A549 (cell line): Measurements from ENCODE around the gene SHBG. TPM values are rescaled to one million over a fixed set of nuclear protein-coding genes. Genes with fewer than 3 reads are reported as not detected.

Experiments
- ATAC-seq, 2 experiments: fragments of 200-7000 bp in 1 of 2; fragments of >200 bp in 1 of 2; cut with Nextera tagmentation in 1 of 2; cut with Tn5 transposase in 1 of 2; 3 replicates each; pipeline versions ENCODE4 v1.8.0 to v1.9.1; 2018 to 2020; ENCODE audit warnings: mild to moderate bottlenecking in 1 of 2, moderate library complexity in 1 of 2
- CTCF ChIA-PET: fragments of 300-600 bp; sonication (Branson Sonifier 250); formaldehyde crosslinking; extraction: SDS; loops from one replicate; lab custom pipeline; 2021; ENCODE audit warnings: antibody characterized with exemption, inconsistent platforms; lab: Yijun Ruan, JAX
- POLR2A ChIA-PET: fragments of 350-600 bp; formaldehyde crosslinking; extraction: SDS; loops from one replicate; lab custom pipeline; 2021; ENCODE audit warnings: antibody characterized with exemption, inconsistent platforms; lab: Yijun Ruan, JAX
- DNase-seq, 2 experiments: peaks; one replicate each; pipeline versions ENCODE4 v3.0.0 to v3.0.0-alpha.2; 2011 to 2016; ENCODE audit warnings: low read depth in 1 of 2, low spot score in 1 of 2
- FAIRE-seq: peaks from 2 replicates; lab custom pipeline; 2011; peaks lifted over from hg19 to GRCh38; lab: Jason Lieb, UNC
- H3K27ac ChIP-seq, 2 experiments: fragments of >200 bp; sonication (Bioruptor Twin); formaldehyde crosslinking; 3 replicates each; pipeline ENCODE4 v1.5.1; 2016 to 2017
- H3K4me1 ChIP-seq: fragments of >200 bp; sonication (Bioruptor Twin); formaldehyde crosslinking; 3 replicates; pipeline ENCODE4 v1.6.1; 2016
- H3K4me2 ChIP-seq: fragments of >200 bp; sonication (Bioruptor Twin); formaldehyde crosslinking; 3 replicates; pipeline ENCODE4 v1.6.1; 2016
- H3K4me3 ChIP-seq: fragments of >200 bp; sonication (Bioruptor Twin); formaldehyde crosslinking; 3 replicates; pipeline ENCODE4 v1.5.1; 2016
- H3K9me3 ChIP-seq: fragments of >200 bp; sonication (Bioruptor Twin); formaldehyde crosslinking; 3 replicates; pipeline ENCODE4 v1.6.1; 2016
- CBX2 ChIP-seq: fragments of 200-600 bp; sonication (generic); IDR thresholded peaks from 2 replicates; pipeline ENCODE4 v1.6.1; 2016; ENCODE audit warnings: low read depth, mild to moderate bottlenecking, borderline replicate concordance
- EHF ChIP-seq: fragments of 250-450 bp; sonication (Bioruptor Pico); IDR thresholded peaks from 2 replicates; pipeline ENCODE4 v1.5.0; 2020; ENCODE audit warnings: mild to moderate bottlenecking
- FOSB ChIP-seq: fragments of 250-450 bp; sonication (Bioruptor Pico); IDR thresholded peaks from 2 replicates; pipeline ENCODE4 v1.5.0; 2020; ENCODE audit warnings: mild to moderate bottlenecking, moderate library complexity
- HDAC2 ChIP-seq: fragments of 200-600 bp; sonication (generic); IDR thresholded peaks from 2 replicates; pipeline ENCODE4 v1.6.1; 2016
- HMGXB4 ChIP-seq: fragments of 250-450 bp; sonication (Bioruptor Pico); IDR thresholded peaks from 2 replicates; pipeline ENCODE4 v1.5.0; 2021; ENCODE audit warnings: mild to moderate bottlenecking, moderate library complexity, borderline replicate concordance
- HOXA7 ChIP-seq: fragments of 250-450 bp; sonication (Bioruptor Pico); IDR thresholded peaks from 2 replicates; pipeline ENCODE4 v1.5.0; 2020; ENCODE audit warnings: mild to moderate bottlenecking, moderate library complexity
- JUN ChIP-seq, 2 experiments: fragments of >200 bp; sonication (Bioruptor Twin); formaldehyde crosslinking; IDR thresholded peaks; 2 replicates in 1 of 2; 3 replicates in 1 of 2; pipeline ENCODE4 v1.6.1; 2016 to 2017
- KDM1A ChIP-seq: fragments of 200-600 bp; sonication (generic); IDR thresholded peaks from 2 replicates; pipeline ENCODE4 v1.6.1; 2016; ENCODE audit warnings: low read depth, mild to moderate bottlenecking
- KDM5A ChIP-seq: fragments of 200-600 bp; sonication (generic); IDR thresholded peaks from 2 replicates; pipeline ENCODE4 v1.6.1; 2016; ENCODE audit warnings: antibody characterized with exemption, mild to moderate bottlenecking
- MAFK ChIP-seq: fragments of 450-650 bp; IDR thresholded peaks from 2 replicates; pipeline ENCODE4 v1.6.1; 2014; ENCODE audit not compliant: partially characterized antibody
- MAZ ChIP-seq: fragments of 150-350 bp; IDR thresholded peaks from 2 replicates; pipeline ENCODE4 v1.6.1; 2014; ENCODE audit warnings: antibody characterized with exemption, low read depth, low read length, borderline replicate concordance
- MYC ChIP-seq: IDR thresholded peaks from 2 replicates; pipeline ENCODE4 v1.6.1; 2012; ENCODE audit warnings: mild to moderate bottlenecking, inconsistent platforms, low read length, improper control_type of control experiment, borderline replicate concordance
- NFE2L2 ChIP-seq: fragments of 150-350 bp; conservative IDR thresholded peaks from 2 replicates; pipeline ENCODE4 v1.6.1; 2014; ENCODE audit warnings: low read length
- NPAS2 ChIP-seq: fragments of 250-450 bp; sonication (Bioruptor Pico); IDR thresholded peaks from 2 replicates; pipeline ENCODE4 v1.8.0; 2022; ENCODE audit warnings: mild to moderate bottlenecking, moderate library complexity, borderline replicate concordance
- RCOR1 ChIP-seq: fragments of 150-350 bp; IDR thresholded peaks from 2 replicates; pipeline ENCODE4 v1.6.1; 2014; ENCODE audit warnings: antibody characterized with exemption, low read length, low read depth
- REST ChIP-seq: fragments of 200-600 bp; sonication (generic); IDR thresholded peaks from 2 replicates; pipeline ENCODE4 v1.6.1; 2016; ENCODE audit warnings: antibody characterized with exemption, mild to moderate bottlenecking, moderate library complexity
- RFX5 ChIP-seq: fragments of 450-650 bp; IDR thresholded peaks from 2 replicates; pipeline ENCODE4 v1.7.1; 2014; ENCODE audit warnings: antibody characterized with exemption, mild to moderate bottlenecking, moderate library complexity
- SREBF2 ChIP-seq: fragments of 450-650 bp; IDR thresholded peaks from 2 replicates; pipeline ENCODE4 v1.6.1; 2014; ENCODE audit warnings: mild to moderate bottlenecking, moderate library complexity
- ZNF302 ChIP-seq: fragments of 250-450 bp; sonication (Bioruptor Pico); IDR thresholded peaks from 2 replicates; pipeline ENCODE4 v1.9.0; 2021; ENCODE audit warnings: inconsistent platforms, mild to moderate bottlenecking, moderate library complexity
- ZSCAN20 ChIP-seq: fragments of 250-450 bp; sonication (Bioruptor Pico); IDR thresholded peaks from 2 replicates; pipeline ENCODE4 v1.8.0; 2022; ENCODE audit warnings: mild to moderate bottlenecking, moderate library complexity
- WGBS: methylation state at CpG from one replicate; pipeline ENCODE4 v1.1.6; 2017; ENCODE audit errors: missing lambda C conversion rate; 5-methylcytosine and 5-hydroxymethylcytosine counted together
- polyA plus RNA-seq, 4 experiments: library from polyadenylated mRNA; depleted of rRNA in 3 of 4; stranded (reverse); fragments of >200 nt; fragmentation: RNase III in 1 of 4; extraction: RNeasy Plus Mini Kit Qiagen cat#74134 plus additional on column Dnase treatment in 1 of 4; gene quantifications; 2 replicates in 3 of 4; 3 replicates in 1 of 4; pipeline ENCODE4 v1.2.3, GENCODE V29; 2011 to 2017
- small RNA-seq, 6 experiments: library from RNA; depleted of rRNA; stranded (forward); fragments of <200 nt; gene quantifications; one replicate each; pipeline ENCODE3, GENCODE V24; 2012

Gene SHBG
- polyA plus RNA-seq, 2 of the 4 experiments (the other 2 are of a cell fraction): 0.31 to 0.63 TPM

- ChIA-PET CTCF (interaction anchor here (1.0 to 11.9 kb wide), 4 partner anchors 12 to 45 kb away, joined by 3 to 107 read pairs (median 38); partner anchors contain the start of genes SHBG, TP53 and WRAP53), POLR2A (interaction anchor here (7.5 kb wide), 1 partner anchor 9 kb away, joined by 40 read pairs; the partner anchor contains the start of gene TP53)
- ATAC-seq (peak in 1 of 2 experiments; percentile 55; a peak in 3 of 6 replicates), FAIRE-seq (no peak), DNase-seq (no peak)
- H3K27ac ChIP-seq: no peak overlapping the region
- 91% methylated on average over 5 of the region's 5 CpGs for WGBS
- TF ChIP-seq NPAS2: no peak
- TF ChIP-seq HOXA7: no peak
- TF ChIP-seq FOSB (CRISPR knock-in tag): no peak
- TF ChIP-seq CBX2: no peak
- no peak for TF ChIP-seq HMGXB4 (CRISPR knock-in tag)
- no peak for TF ChIP-seq KDM1A
- TF ChIP-seq RCOR1: no peak
- no peak for TF ChIP-seq MAFK
- no peak for TF ChIP-seq KDM5A
- TF ChIP-seq MAZ: no peak
- TF ChIP-seq REST: no peak
- TF ChIP-seq HDAC2: no peak
- no peaks in the 10 kb centered on the region for H3K4me1 ChIP-seq
- H3K9me3 ChIP-seq: peaks cover 9% of the 10 kb centered on the region
- no peak overlapping the region for H3K4me2 ChIP-seq
- no peak overlapping the region for H3K4me3 ChIP-seq
These were observed 46.6 kb downstream of the SHBG start for GRCh38 chr17:7676533-7676932.

DNA sequence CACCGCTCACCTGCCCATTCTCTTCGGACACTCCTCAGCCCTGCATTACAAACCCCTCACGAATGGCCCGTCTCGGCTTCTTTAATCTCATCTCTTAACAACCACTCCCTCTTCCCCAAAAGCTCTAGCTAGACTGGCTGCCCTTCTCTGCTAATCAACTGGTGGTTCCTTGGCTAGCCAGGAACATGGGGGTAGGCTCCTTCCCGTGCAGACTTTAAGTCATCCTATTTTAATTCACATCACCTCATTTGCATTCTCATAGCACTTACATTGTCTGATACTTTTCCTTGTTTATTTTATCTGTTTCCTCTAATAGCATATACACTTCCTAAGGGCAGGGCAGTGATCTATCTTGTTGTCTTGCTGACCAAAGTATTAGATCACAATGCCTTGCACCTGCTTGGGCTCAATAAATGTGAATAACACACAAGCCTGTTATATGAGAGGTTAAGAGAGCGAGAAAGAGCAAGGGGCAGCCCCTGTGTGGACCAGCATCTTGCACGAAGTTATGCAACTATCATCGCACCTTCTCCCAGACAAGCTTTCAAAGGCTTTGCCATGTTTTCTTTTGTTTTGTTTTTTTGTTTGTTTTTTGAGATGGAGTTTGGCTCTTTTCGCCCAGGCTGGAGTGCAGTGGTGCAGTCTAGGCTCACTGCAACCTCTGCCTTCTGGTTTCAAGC is 47.6 kb downstream of the SHBG start:
- H3K9me3 ChIP-seq: peaks cover 9% of the 10 kb centered on the region
- ChIA-PET CTCF (interaction anchor here (1.1 to 11.9 kb wide), 5 partner anchors 11 to 60 kb away, joined by 4 to 107 read pairs (median 6); partner anchors contain the start of genes SAT2, SHBG, TP53 and WRAP53), POLR2A (interaction anchor here (7.5 kb wide), 1 partner anchor 8 kb away, joined by 40 read pairs; the partner anchor contains the start of gene TP53)
- DNase-seq (no peak), ATAC-seq (0 out of 6 replicates have a peak, but pooled peaks of 1 of the 2 experiments have one; percentile 26), FAIRE-seq (no peak)
- WGBS: 89% methylated on average over 10 of the region's 10 CpGs
- no peak overlapping the region for H3K27ac ChIP-seq
- no peak overlapping the region for H3K4me3 ChIP-seq
- no peaks in the 10 kb centered on the region for H3K4me1 ChIP-seq
- TF ChIP-seq RFX5 (no peak), ZSCAN20 (CRISPR knock-in tag) (no peak), JUN (IDR thresholded peaks at IDR 0.05) (no peak), ZNF302 (CRISPR knock-in tag) (no peak), RCOR1 (no peak), EHF (CRISPR knock-in tag) (no peak), MYC (no peak), SREBF2 (no peak), NFE2L2 (no peak)
- H3K4me2 ChIP-seq: no peak overlapping the region

Small RNA genes lying within 50 kb of the gene (small RNA-seq; reads per million reads assigned to genes)
- gene CD68: 0 reads per million in 6 experiments

Other genes with a start within 250 kb of the SHBG start
- 1.2 and 1.8 TPM in 2 replicates for gene TNK1, start 249.0 kb upstream of the SHBG start, polyA plus RNA-seq (2011; rRNA removed)
- 2.1 to 2.4 TPM (median 2.2 TPM) in 3 replicates for gene TNK1, start 249.0 kb upstream of the SHBG start, polyA plus RNA-seq (2017; fragmentation: RNase III; extraction: RNeasy Plus Mini Kit Qiagen cat#74134 plus additional on column Dnase treatment)
- 11.0 and 13.7 TPM in 2 replicates for gene PLSCR3, start 235.6 kb upstream of the SHBG start, polyA plus RNA-seq (2011; rRNA removed)
- 27.5 to 33.4 TPM (median 29.6 TPM) in 3 replicates for gene PLSCR3, start 235.6 kb upstream of the SHBG start, polyA plus RNA-seq (2017; fragmentation: RNase III; extraction: RNeasy Plus Mini Kit Qiagen cat#74134 plus additional on column Dnase treatment)
- 127 and 210 TPM in 2 replicates for gene TMEM256, start 226.0 kb upstream of the SHBG start, polyA plus RNA-seq (2011; rRNA removed)
- 142 to 166 TPM (median 164 TPM) in 3 replicates for gene TMEM256, start 226.0 kb upstream of the SHBG start, polyA plus RNA-seq (2017; fragmentation: RNase III; extraction: RNeasy Plus Mini Kit Qiagen cat#74134 plus additional on column Dnase treatment)
- gene NLGN2, start 222.3 kb upstream of the SHBG start, polyA plus RNA-seq (2011; rRNA removed): 4.1 and 6.9 TPM in 2 replicates
- 17.6 to 27.9 TPM (median 27.5 TPM) in 3 replicates for gene NLGN2, start 222.3 kb upstream of the SHBG start, polyA plus RNA-seq (2017; fragmentation: RNase III; extraction: RNeasy Plus Mini Kit Qiagen cat#74134 plus additional on column Dnase treatment)
- gene SPEM1, start 209.8 kb upstream of the SHBG start, polyA plus RNA-seq (2011; rRNA removed): not detected in 2 replicates
- 0.09 to 0.13 TPM in 2 of 3 replicates, not detected in the other for gene SPEM1, start 209.8 kb upstream of the SHBG start, polyA plus RNA-seq (2017; fragmentation: RNase III; extraction: RNeasy Plus Mini Kit Qiagen cat#74134 plus additional on column Dnase treatment)
- not detected in 2 replicates for gene SPEM2, start 204.5 kb upstream of the SHBG start, polyA plus RNA-seq (2011; rRNA removed)
- gene SPEM2, start 204.5 kb upstream of the SHBG start, polyA plus RNA-seq (2017; fragmentation: RNase III; extraction: RNeasy Plus Mini Kit Qiagen cat#74134 plus additional on column Dnase treatment): not detected in 3 replicates
- not detected in 2 replicates for gene SPEM3, start 201.3 kb upstream of the SHBG start, polyA plus RNA-seq (2011; rRNA removed)
- gene SPEM3, start 201.3 kb upstream of the SHBG start, polyA plus RNA-seq (2017; fragmentation: RNase III; extraction: RNeasy Plus Mini Kit Qiagen cat#74134 plus additional on column Dnase treatment): not detected in 3 replicates
- gene TMEM102, start 194.7 kb upstream of the SHBG start, polyA plus RNA-seq (2011; rRNA removed): 4.4 and 4.9 TPM in 2 replicates
- gene TMEM102, start 194.7 kb upstream of the SHBG start, polyA plus RNA-seq (2017; fragmentation: RNase III; extraction: RNeasy Plus Mini Kit Qiagen cat#74134 plus additional on column Dnase treatment): 6.5 to 8.9 TPM (median 8.1 TPM) in 3 replicates
- 1.4 and 1.9 TPM in 2 replicates for gene FGF11, start 190.6 kb upstream of the SHBG start, polyA plus RNA-seq (2011; rRNA removed)
- gene FGF11, start 190.6 kb upstream of the SHBG start, polyA plus RNA-seq (2017; fragmentation: RNase III; extraction: RNeasy Plus Mini Kit Qiagen cat#74134 plus additional on column Dnase treatment): 1.1 to 1.8 TPM (median 1.5 TPM) in 3 replicates
- gene CHRNB1, start 185.1 kb upstream of the SHBG start, polyA plus RNA-seq (2011; rRNA removed): 6.5 and 6.9 TPM in 2 replicates
- 6.2 to 8.4 TPM (median 8.0 TPM) in 3 replicates for gene CHRNB1, start 185.1 kb upstream of the SHBG start, polyA plus RNA-seq (2017; fragmentation: RNase III; extraction: RNeasy Plus Mini Kit Qiagen cat#74134 plus additional on column Dnase treatment)
- gene ZBTB4, start 150.5 kb upstream of the SHBG start, polyA plus RNA-seq (2011; rRNA removed): 14.4 and 18.2 TPM in 2 replicates
- 24.4 to 29.5 TPM (median 28.2 TPM) in 3 replicates for gene ZBTB4, start 150.5 kb upstream of the SHBG start, polyA plus RNA-seq (2017; fragmentation: RNase III; extraction: RNeasy Plus Mini Kit Qiagen cat#74134 plus additional on column Dnase treatment)
- gene SLC35G6, start 148.7 kb upstream of the SHBG start, polyA plus RNA-seq (2011; rRNA removed): not detected in 2 replicates
- not detected in 3 replicates for gene SLC35G6, start 148.7 kb upstream of the SHBG start, polyA plus RNA-seq (2017; fragmentation: RNase III; extraction: RNeasy Plus Mini Kit Qiagen cat#74134 plus additional on column Dnase treatment)
- gene POLR2A, start 145.8 kb upstream of the SHBG start, polyA plus RNA-seq (2011; rRNA removed): 22.8 and 57.1 TPM in 2 replicates
- 65.6 to 69.6 TPM (median 67.4 TPM) in 3 replicates for gene POLR2A, start 145.8 kb upstream of the SHBG start, polyA plus RNA-seq (2017; fragmentation: RNase III; extraction: RNeasy Plus Mini Kit Qiagen cat#74134 plus additional on column Dnase treatment)
- 11.9 and 12.4 TPM in 2 replicates for gene TNFSF12, start 81.1 kb upstream of the SHBG start, polyA plus RNA-seq (2011; rRNA removed)
- 7.9 to 9.9 TPM (median 9.7 TPM) in 3 replicates for gene TNFSF12, start 81.1 kb upstream of the SHBG start, polyA plus RNA-seq (2017; fragmentation: RNase III; extraction: RNeasy Plus Mini Kit Qiagen cat#74134 plus additional on column Dnase treatment)
- gene TNFSF13, start 71.4 kb upstream of the SHBG start, polyA plus RNA-seq (2011; rRNA removed): 1.0 TPM in 2 replicates
- 0.41 to 0.78 TPM (median 0.61 TPM) in 3 replicates for gene TNFSF13, start 71.4 kb upstream of the SHBG start, polyA plus RNA-seq (2017; fragmentation: RNase III; extraction: RNeasy Plus Mini Kit Qiagen cat#74134 plus additional on column Dnase treatment)
- gene SENP3, start 68.2 kb upstream of the SHBG start, polyA plus RNA-seq (2011; rRNA removed): 150 and 165 TPM in 2 replicates
- gene SENP3, start 68.2 kb upstream of the SHBG start, polyA plus RNA-seq (2017; fragmentation: RNase III; extraction: RNeasy Plus Mini Kit Qiagen cat#74134 plus additional on column Dnase treatment): 104 to 119 TPM (median 114 TPM) in 3 replicates
- 14.9 and 17.7 TPM in 2 replicates for gene CD68, start 50.5 kb upstream of the SHBG start, polyA plus RNA-seq (2011; rRNA removed)
- 6.5 to 11.6 TPM (median 9.8 TPM) in 3 replicates for gene CD68, start 50.5 kb upstream of the SHBG start, polyA plus RNA-seq (2017; fragmentation: RNase III; extraction: RNeasy Plus Mini Kit Qiagen cat#74134 plus additional on column Dnase treatment)
- 148 and 204 TPM in 2 replicates for gene MPDU1, start 46.3 kb upstream of the SHBG start, polyA plus RNA-seq (2011; rRNA removed)
- gene MPDU1, start 46.3 kb upstream of the SHBG start, polyA plus RNA-seq (2017; fragmentation: RNase III; extraction: RNeasy Plus Mini Kit Qiagen cat#74134 plus additional on column Dnase treatment): 126 to 134 TPM (median 127 TPM) in 3 replicates
- gene SOX15, start 40.0 kb upstream of the SHBG start, polyA plus RNA-seq (2011; rRNA removed): 0.05 and 0.11 TPM in 2 replicates
- gene SOX15, start 40.0 kb upstream of the SHBG start, polyA plus RNA-seq (2017; fragmentation: RNase III; extraction: RNeasy Plus Mini Kit Qiagen cat#74134 plus additional on column Dnase treatment): 0.19 to 0.30 TPM (median 0.22 TPM) in 3 replicates
- gene FXR2, start 15.2 kb upstream of the SHBG start, polyA plus RNA-seq (2011; rRNA removed): 40.7 and 45.3 TPM in 2 replicates
- gene FXR2, start 15.2 kb upstream of the SHBG start, polyA plus RNA-seq (2017; fragmentation: RNase III; extraction: RNeasy Plus Mini Kit Qiagen cat#74134 plus additional on column Dnase treatment): 38.9 to 45.2 TPM (median 42.9 TPM) in 3 replicates
- 38.1 and 44.4 TPM in 2 replicates for gene SAT2, start 2.3 kb upstream of the SHBG start, polyA plus RNA-seq (2011; rRNA removed)
- gene SAT2, start 2.3 kb upstream of the SHBG start, polyA plus RNA-seq (2017; fragmentation: RNase III; extraction: RNeasy Plus Mini Kit Qiagen cat#74134 plus additional on column Dnase treatment): 59.8 to 76.3 TPM (median 70.1 TPM) in 3 replicates
- gene ATP1B2, start 20.8 kb downstream of the SHBG start, polyA plus RNA-seq (2011; rRNA removed): 0.16 and 0.20 TPM in 2 replicates
- 0.05 to 0.26 TPM (median 0.10 TPM) in 3 replicates for gene ATP1B2, start 20.8 kb downstream of the SHBG start, polyA plus RNA-seq (2017; fragmentation: RNase III; extraction: RNeasy Plus Mini Kit Qiagen cat#74134 plus additional on column Dnase treatment)
- gene TP53, start 57.4 kb downstream of the SHBG start, polyA plus RNA-seq (2011; rRNA removed): 65.9 and 80.1 TPM in 2 replicates
- 53.1 to 64.0 TPM (median 59.4 TPM) in 3 replicates for gene TP53, start 57.4 kb downstream of the SHBG start, polyA plus RNA-seq (2017; fragmentation: RNase III; extraction: RNeasy Plus Mini Kit Qiagen cat#74134 plus additional on column Dnase treatment)
- gene WRAP53, start 58.3 kb downstream of the SHBG start, polyA plus RNA-seq (2011; rRNA removed): 15.9 and 17.4 TPM in 2 replicates
- 33.8 to 34.0 TPM (median 33.9 TPM) in 3 replicates for gene WRAP53, start 58.3 kb downstream of the SHBG start, polyA plus RNA-seq (2017; fragmentation: RNase III; extraction: RNeasy Plus Mini Kit Qiagen cat#74134 plus additional on column Dnase treatment)
- gene EFNB3, start 75.1 kb downstream of the SHBG start, polyA plus RNA-seq (2011; rRNA removed): 1.9 and 2.1 TPM in 2 replicates
- 0.96 to 1.9 TPM (median 1.7 TPM) in 3 replicates for gene EFNB3, start 75.1 kb downstream of the SHBG start, polyA plus RNA-seq (2017; fragmentation: RNase III; extraction: RNeasy Plus Mini Kit Qiagen cat#74134 plus additional on column Dnase treatment)
- 0.08 TPM in 2 replicates for gene DNAH2, start 87.6 kb downstream of the SHBG start, polyA plus RNA-seq (2011; rRNA removed)
- gene DNAH2, start 87.6 kb downstream of the SHBG start, polyA plus RNA-seq (2017; fragmentation: RNase III; extraction: RNeasy Plus Mini Kit Qiagen cat#74134 plus additional on column Dnase treatment): 0.01 to 0.05 TPM (median 0.03 TPM) in 3 replicates
- 1.3 and 3.3 TPM in 2 replicates for gene KDM6B, start 204.1 kb downstream of the SHBG start, polyA plus RNA-seq (2011; rRNA removed)
- 7.6 to 10.2 TPM (median 8.8 TPM) in 3 replicates for gene KDM6B, start 204.1 kb downstream of the SHBG start, polyA plus RNA-seq (2017; fragmentation: RNase III; extraction: RNeasy Plus Mini Kit Qiagen cat#74134 plus additional on column Dnase treatment)
- 0.48 and 0.57 TPM in 2 replicates for gene TMEM88, start 224.9 kb downstream of the SHBG start, polyA plus RNA-seq (2011; rRNA removed)
- 0.17 to 0.73 TPM (median 0.33 TPM) in 3 replicates for gene TMEM88, start 224.9 kb downstream of the SHBG start, polyA plus RNA-seq (2017; fragmentation: RNase III; extraction: RNeasy Plus Mini Kit Qiagen cat#74134 plus additional on column Dnase treatment)
- gene NAA38, start 227.4 kb downstream of the SHBG start, polyA plus RNA-seq (2011; rRNA removed): 98.9 and 102 TPM in 2 replicates
- 268 to 287 TPM (median 275 TPM) in 3 replicates for gene NAA38, start 227.4 kb downstream of the SHBG start, polyA plus RNA-seq (2017; fragmentation: RNase III; extraction: RNeasy Plus Mini Kit Qiagen cat#74134 plus additional on column Dnase treatment)
- gene CYB5D1, start 227.9 kb downstream of the SHBG start, polyA plus RNA-seq (2011; rRNA removed): 17.7 and 20.4 TPM in 2 replicates
- gene CYB5D1, start 227.9 kb downstream of the SHBG start, polyA plus RNA-seq (2017; fragmentation: RNase III; extraction: RNeasy Plus Mini Kit Qiagen cat#74134 plus additional on column Dnase treatment): 26.4 to 28.2 TPM (median 28.1 TPM) in 3 replicates